Activated T-helper 17 cell treated with anti-CD3 and anti-CD28 coated beads, Interleukin-2, amount 50 U/mL, for 72 hours (primary cell): ENCODE results near the gene SMARCAL1. TPM values are rescaled to one million over a fixed set of nuclear protein-coding genes. Genes with fewer than 3 reads are reported as not detected.
A peak's percentile ranks its signal among the peaks of the same experiment; 100 is the strongest.

Experiments
- ATAC-seq: fragments of 150-1000 bp; cut with Tn5 transposase; replicated peaks from 2 replicates; pipeline ENCODE4 v1.10.0; 2021; ENCODE audit warnings: mild to moderate bottlenecking, moderate library complexity
- H3K27ac Mint-ChIP-seq: one replicate; pipeline ENCODE4 v1.8.0; 2022; ENCODE audit warnings: mixed read lengths
- H3K27me3 Mint-ChIP-seq: one replicate; pipeline ENCODE4 v1.8.0; 2022; ENCODE audit warnings: mixed read lengths
- H3K36me3 Mint-ChIP-seq: one replicate; pipeline ENCODE4 v1.8.0; 2022; ENCODE audit warnings: low read depth, mild to moderate bottlenecking, mixed read lengths
- H3K4me1 Mint-ChIP-seq: one replicate; pipeline ENCODE4 v1.8.0; 2022; ENCODE audit warnings: mixed read lengths
- H3K4me3 Mint-ChIP-seq: one replicate; pipeline ENCODE4 v1.8.0; 2022; ENCODE audit warnings: mild to moderate bottlenecking, mixed read lengths
- H3K9me3 Mint-ChIP-seq: one replicate; pipeline ENCODE4 v1.8.0; 2022; ENCODE audit warnings: mixed read lengths
- total RNA-seq, 2 donors: library from RNA; stranded (reverse); gene quantifications; one replicate each; pipeline ENCODE4 v1.2.3, GENCODE V29; 2022

SMARCAL1 gene
- total RNA-seq, 2 donors from 2014 or later: 26.1 to 27.3 TPM

DNA sequence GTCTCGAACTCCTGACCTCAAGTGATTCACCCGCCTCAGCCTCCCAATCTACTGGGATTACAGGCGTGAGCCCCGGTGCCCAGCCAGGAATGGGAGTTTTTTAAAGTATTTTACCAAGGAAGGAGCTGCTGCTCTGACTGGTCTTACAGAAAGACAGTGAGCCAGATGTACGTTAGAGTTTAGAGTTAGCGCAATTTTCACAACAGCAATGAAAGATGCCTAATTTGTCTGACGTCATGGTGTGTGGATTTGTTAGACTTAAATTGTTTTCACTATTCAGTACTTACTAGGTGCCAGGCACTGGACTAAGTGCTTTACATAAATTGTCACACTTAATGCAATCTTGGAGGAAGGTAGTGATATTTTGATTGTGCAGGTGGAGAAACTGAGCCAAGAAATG is 74.0 kb downstream of the SMARCAL1 start:
- Mint-ChIP-seq H3K36me3 (peaks cover 22% of the 10 kb centered on the region), H3K27ac (no peak overlapping the region), H3K27me3 (no peaks in the 10 kb centered on the region), H3K9me3 (no peaks in the 10 kb centered on the region), H3K4me1 (no peaks in the 10 kb centered on the region), H3K4me3 (no peak overlapping the region)
- ATAC-seq: no peak

DNA sequence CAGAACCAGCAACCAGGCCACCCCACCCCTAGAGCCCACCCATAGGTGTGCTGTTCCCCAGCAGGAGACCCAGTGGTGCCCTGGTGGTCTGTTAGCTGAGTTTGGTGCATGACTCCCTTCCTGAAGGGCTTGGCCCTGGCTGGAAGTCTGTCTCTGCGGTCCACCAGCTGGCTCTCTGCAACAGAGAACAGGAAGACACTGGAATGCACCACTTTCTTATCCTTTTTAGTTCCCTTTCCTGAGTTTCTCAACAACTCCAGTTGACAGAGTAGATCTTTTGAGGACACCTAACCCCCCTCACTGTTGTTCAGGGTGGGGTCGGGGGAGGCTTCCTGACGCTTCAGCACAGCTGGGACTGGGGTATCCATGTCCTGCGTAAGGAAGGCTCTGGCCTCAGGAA is 74.4 kb downstream of the SMARCAL1 start:
- ATAC-seq: no peak
- H3K9me3 Mint-ChIP-seq: no peaks in the 10 kb centered on the region
- no peak overlapping the region for H3K27ac Mint-ChIP-seq
- H3K27me3 Mint-ChIP-seq: no peaks in the 10 kb centered on the region
- H3K36me3 Mint-ChIP-seq: peaks cover 18% of the 10 kb centered on the region
- no peaks in the 10 kb centered on the region for H3K4me1 Mint-ChIP-seq
- no peak overlapping the region for H3K4me3 Mint-ChIP-seq

GRCh38 chr2:216490061-216490460 is 77.8 kb downstream of the SMARCAL1 start:
- no peak overlapping the region for H3K4me3 Mint-ChIP-seq
- no peaks in the 10 kb centered on the region for H3K9me3 Mint-ChIP-seq
- H3K4me1 Mint-ChIP-seq: peaks cover 4% of the 10 kb centered on the region
- no peaks in the 10 kb centered on the region for H3K36me3 Mint-ChIP-seq
- peak overlapping the region; percentile 4 for H3K27ac Mint-ChIP-seq
- no peaks in the 10 kb centered on the region for H3K27me3 Mint-ChIP-seq
- ATAC-seq: no peak

DNA sequence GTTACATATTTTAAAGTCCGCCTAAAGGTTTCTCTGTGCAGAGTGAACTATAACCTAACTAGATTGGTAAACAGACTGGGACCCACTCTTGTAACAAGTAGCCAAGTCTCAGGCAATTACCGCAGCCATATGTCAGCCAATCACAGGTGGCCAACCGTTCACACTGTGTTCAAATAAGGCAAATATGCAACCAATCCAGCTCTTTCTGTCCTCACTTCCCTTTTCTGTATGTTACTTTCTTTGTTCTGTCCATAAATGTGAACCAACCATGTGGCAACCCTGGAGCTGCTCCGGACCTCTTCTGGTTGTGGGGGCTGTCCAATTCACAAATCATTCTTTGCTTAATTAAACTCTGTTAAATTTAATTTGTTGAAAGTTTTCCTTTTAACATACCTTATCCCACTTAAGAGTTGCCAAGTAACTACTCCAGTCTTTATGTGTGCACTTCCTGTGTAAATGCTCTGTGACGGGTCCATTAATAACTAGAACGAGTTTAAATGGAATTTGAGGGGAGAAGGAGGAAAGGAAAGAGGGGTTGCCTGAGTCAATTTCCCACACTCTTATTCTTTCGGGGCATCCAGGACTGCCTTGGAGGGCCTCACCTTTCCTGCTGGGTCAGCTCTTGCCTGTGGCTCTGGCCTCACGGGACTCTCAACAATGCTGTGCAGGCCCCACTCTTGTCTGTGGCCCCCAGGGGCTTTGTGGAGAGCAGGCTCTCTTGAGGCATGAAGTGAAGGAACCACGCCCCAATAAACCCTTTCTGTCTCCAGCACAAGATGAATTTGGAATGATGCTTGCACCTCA is 79.7 kb downstream of the SMARCAL1 start:
- ATAC-seq: no peak
- Mint-ChIP-seq H3K4me1 (peaks cover 4% of the 10 kb centered on the region), H3K27me3 (no peaks in the 10 kb centered on the region), H3K9me3 (no peaks in the 10 kb centered on the region), H3K27ac (no peak overlapping the region), H3K4me3 (no peak overlapping the region), H3K36me3 (no peaks in the 10 kb centered on the region)

GRCh38 chr2:216492597-216493333 is 80.5 kb downstream of the SMARCAL1 start:
- Mint-ChIP-seq H3K27me3 (no peaks in the 10 kb centered on the region), H3K36me3 (no peaks in the 10 kb centered on the region), H3K4me1 (peaks cover 9% of the 10 kb centered on the region), H3K9me3 (no peaks in the 10 kb centered on the region), H3K4me3 (no peak overlapping the region), H3K27ac (no peak overlapping the region)
- peak; percentile 49 for ATAC-seq

DNA sequence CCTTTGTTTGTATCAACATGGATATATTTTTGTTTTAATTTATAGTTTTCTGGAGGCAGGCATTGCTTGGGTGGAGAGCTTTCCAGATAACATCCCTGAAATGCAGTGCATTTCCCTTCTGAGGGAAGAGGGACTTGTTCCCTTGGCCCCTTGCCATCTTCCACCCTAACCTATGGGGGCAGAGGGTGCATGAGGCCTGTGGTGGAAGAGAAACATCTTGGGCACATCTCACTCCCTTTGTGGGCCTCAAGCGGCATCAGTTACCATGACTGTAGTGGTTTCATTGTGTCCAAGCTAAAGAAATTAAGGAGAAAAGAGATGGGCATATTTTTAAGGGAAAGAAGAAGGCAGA is 81.0 kb downstream of the SMARCAL1 start:
- H3K27me3 Mint-ChIP-seq: no peaks in the 10 kb centered on the region
- peaks cover 2% of the 10 kb centered on the region for H3K36me3 Mint-ChIP-seq
- peaks cover 10% of the 10 kb centered on the region for H3K4me1 Mint-ChIP-seq
- ATAC-seq: no peak
- H3K4me3 Mint-ChIP-seq: no peak overlapping the region
- H3K9me3 Mint-ChIP-seq: no peaks in the 10 kb centered on the region
- no peak overlapping the region for H3K27ac Mint-ChIP-seq

DNA sequence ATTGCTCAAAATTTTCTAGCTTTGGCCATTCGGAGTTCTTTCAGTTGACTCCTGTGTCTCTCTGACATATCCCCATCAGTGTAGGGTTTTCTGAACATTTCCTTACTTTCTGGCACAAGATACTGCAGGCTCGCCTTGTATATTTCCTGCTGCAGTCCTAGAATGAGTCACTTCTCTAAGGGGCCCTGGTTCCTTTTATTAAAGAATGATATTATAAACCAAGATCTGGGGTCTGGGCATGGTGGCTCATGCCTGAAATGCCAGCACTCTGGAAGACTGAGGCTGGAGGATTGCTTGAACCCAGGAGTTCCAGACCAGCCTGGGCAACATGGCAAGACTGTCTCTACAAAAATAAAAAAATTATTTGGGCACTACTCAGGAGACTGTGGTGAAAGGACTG is 83.4 kb downstream of the SMARCAL1 start:
- Mint-ChIP-seq H3K9me3 (no peaks in the 10 kb centered on the region), H3K4me3 (no peak overlapping the region), H3K27ac (no peak overlapping the region), H3K36me3 (peaks cover 25% of the 10 kb centered on the region), H3K27me3 (no peaks in the 10 kb centered on the region), H3K4me1 (peaks cover 17% of the 10 kb centered on the region)
- ATAC-seq: no peak

- peaks cover 44% of the 10 kb centered on the region for H3K36me3 Mint-ChIP-seq
- H3K4me3 Mint-ChIP-seq: peak overlapping the region; percentile 97
- H3K4me1 Mint-ChIP-seq: peaks cover 27% of the 10 kb centered on the region
- ATAC-seq: no peak
- no peaks in the 10 kb centered on the region for H3K9me3 Mint-ChIP-seq
- H3K27me3 Mint-ChIP-seq: no peaks in the 10 kb centered on the region
- peak overlapping the region; percentile 99 for H3K27ac Mint-ChIP-seq
These were observed 85.2 kb downstream of the SMARCAL1 start for GRCh38 chr2:216497382-216498069.

GRCh38 chr2:216498070-216498378 is 85.7 kb downstream of the SMARCAL1 start:
- H3K4me1 Mint-ChIP-seq: peaks cover 32% of the 10 kb centered on the region
- ATAC-seq: no peak
- no peaks in the 10 kb centered on the region for H3K27me3 Mint-ChIP-seq
- H3K36me3 Mint-ChIP-seq: peaks cover 49% of the 10 kb centered on the region
- H3K9me3 Mint-ChIP-seq: no peaks in the 10 kb centered on the region
- peak overlapping the region; percentile 99 for H3K27ac Mint-ChIP-seq
- H3K4me3 Mint-ChIP-seq: peak overlapping the region; percentile 97

DNA sequence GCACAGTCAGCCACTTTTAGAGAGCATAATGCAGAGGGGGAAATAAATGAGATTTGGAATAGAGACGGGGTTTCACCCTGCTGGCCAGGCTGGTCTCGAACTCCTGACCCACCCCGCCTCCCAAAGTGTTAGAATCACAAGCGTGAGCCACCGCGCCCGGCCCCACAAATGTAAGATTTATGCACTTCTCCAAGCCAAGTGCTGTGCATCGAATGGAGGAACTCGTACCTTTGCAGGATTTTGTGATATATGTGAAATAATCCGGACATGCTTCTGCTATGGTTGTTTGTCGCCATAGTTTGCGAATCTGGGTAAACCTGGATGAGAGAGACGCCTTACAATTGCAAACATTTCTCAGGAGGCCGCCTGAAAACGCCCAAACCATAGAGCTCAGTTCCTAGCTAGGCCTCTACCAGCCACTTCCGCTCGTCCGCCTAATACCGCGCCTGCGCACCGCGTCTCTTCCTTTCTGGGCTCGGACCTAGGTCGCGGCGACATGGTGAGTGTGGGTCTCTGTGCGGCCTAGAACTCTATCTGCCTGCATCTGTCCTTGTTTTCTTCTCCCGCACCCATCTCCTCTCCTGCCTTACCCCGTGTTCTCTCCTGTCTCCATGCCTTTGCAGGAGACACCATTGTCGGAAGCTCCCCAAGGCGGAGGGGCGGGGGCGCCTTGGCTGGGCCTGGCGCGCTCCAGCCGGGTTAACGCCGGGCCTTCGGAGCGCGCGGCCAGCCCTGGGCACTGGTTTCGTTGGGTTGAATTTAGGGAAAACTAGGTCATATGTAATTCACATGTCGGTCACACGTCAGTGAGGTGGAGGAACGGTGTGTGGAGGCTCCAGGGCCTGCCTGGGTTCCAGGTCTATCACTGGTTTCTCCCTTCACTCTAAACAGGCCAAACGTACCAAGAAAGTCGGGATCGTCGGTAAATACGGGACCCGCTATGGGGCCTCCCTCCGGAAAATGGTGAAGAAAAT is 86.4 kb downstream of the SMARCAL1 start, which contains the start of gene RPL37A:
RPL37A (plus strand) TSS at position 466 of the 974 bp plus-strand sequence; CDS start at position 497, 31 bp downstream.
- H3K27ac Mint-ChIP-seq: peak within 1 kb of the TSS; percentile 99

GRCh38 chr2:216499641-216500218 is 87.4 kb downstream of the SMARCAL1 start:
- peak overlapping the region; percentile 97 for H3K4me3 Mint-ChIP-seq
- no peaks in the 10 kb centered on the region for H3K27me3 Mint-ChIP-seq
- peaks cover 39% of the 10 kb centered on the region for H3K4me1 Mint-ChIP-seq
- peak overlapping the region; percentile 99 for H3K27ac Mint-ChIP-seq
- no peaks in the 10 kb centered on the region for H3K9me3 Mint-ChIP-seq
- no peak for ATAC-seq
- peaks cover 66% of the 10 kb centered on the region for H3K36me3 Mint-ChIP-seq

More for the DNA sequence above, 86.4 kb downstream of the SMARCAL1 start, which contains the start of gene RPL37A:
- ATAC-seq: peak; percentile 97
- Mint-ChIP-seq H3K27me3 (no peaks in the 10 kb centered on the region), H3K9me3 (no peaks in the 10 kb centered on the region), H3K36me3 (peaks cover 55% of the 10 kb centered on the region), H3K4me3 (peak within 1 kb of the TSS; percentile 97), H3K4me1 (peaks cover 33% of the 10 kb centered on the region)

- H3K4me1 Mint-ChIP-seq: peaks cover 42% of the 10 kb centered on the region
- H3K4me3 Mint-ChIP-seq: peak overlapping the region; percentile 97
- no peak for ATAC-seq
- H3K9me3 Mint-ChIP-seq: no peaks in the 10 kb centered on the region
- H3K27me3 Mint-ChIP-seq: no peaks in the 10 kb centered on the region
- peak overlapping the region; percentile 99 for H3K27ac Mint-ChIP-seq
- peaks cover 74% of the 10 kb centered on the region for H3K36me3 Mint-ChIP-seq
These were observed 88.3 kb downstream of the SMARCAL1 start for GRCh38 chr2:216500572-216500971.

DNA sequence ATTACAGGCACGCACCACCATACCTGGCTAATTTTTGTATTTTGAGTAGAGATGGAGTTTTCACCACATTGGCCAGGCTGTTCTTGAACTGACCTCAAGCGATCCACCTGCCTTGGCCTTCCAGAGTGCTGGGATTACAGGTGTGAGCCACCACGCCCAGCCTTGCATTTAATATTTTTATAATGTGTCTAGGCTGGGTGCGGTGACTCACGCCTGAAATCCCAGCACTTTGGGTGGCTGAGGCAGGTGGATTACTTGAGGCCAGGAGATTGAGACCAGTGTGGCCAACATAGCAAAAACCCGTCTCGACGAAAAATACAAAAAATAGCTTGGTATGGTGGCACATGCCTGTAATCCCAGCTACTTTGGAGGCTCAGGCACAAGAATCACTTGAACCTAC is 89.6 kb downstream of the SMARCAL1 start:
- Mint-ChIP-seq H3K36me3 (peaks cover 87% of the 10 kb centered on the region), H3K4me1 (peaks cover 42% of the 10 kb centered on the region), H3K4me3 (peak overlapping the region; percentile 97), H3K27me3 (no peaks in the 10 kb centered on the region), H3K9me3 (no peaks in the 10 kb centered on the region), H3K27ac (no peak overlapping the region)
- ATAC-seq: no peak
